Uterus (tissue), 4 donors: Measurements from ENCODE around the gene MMP25. TPM values are rescaled to one million over a fixed set of nuclear protein-coding genes. Genes with fewer than 3 reads are reported as not detected.
A peak's percentile ranks its signal among the peaks of the same experiment; 100 is the strongest.

Source experiments
- DNase-seq, 2 donors: peaks; one replicate each; pipeline ENCODE4 v3.0.0-alpha.2; 2019 to 2020
- H3K27ac ChIP-seq, 2 donors: fragments of 200-600 bp; sonication (generic); 1 replicate in 1 of 2; 2 replicates in 1 of 2; pipeline ENCODE4 v1.5.1; 2016 to 2018
- H3K27me3 ChIP-seq, 2 donors: fragments of 200-600 bp; sonication (generic); one replicate each; pipeline ENCODE4 v1.5.1; 2018 to 2019; ENCODE audit warnings: control low read depth in 1 of 2
- H3K36me3 ChIP-seq, 2 donors: fragments of 200-600 bp; sonication (generic); one replicate each; pipeline ENCODE4 v1.5.1; 2019; ENCODE audit warnings: control low read depth in 1 of 2
- H3K4me1 ChIP-seq, 2 donors: fragments of 200-600 bp; sonication (generic); one replicate each; pipeline ENCODE4 v1.5.1; 2018 to 2019; ENCODE audit warnings: control low read depth in 1 of 2
- H3K4me3 ChIP-seq, 2 donors: fragments of 200-600 bp; sonication (generic); 1 replicate in 1 of 2; 2 replicates in 1 of 2; pipeline ENCODE4 v1.5.1; 2018 to 2019; ENCODE audit warnings: mild to moderate bottlenecking in 1 of 2
- H3K9me3 ChIP-seq, 2 donors: fragments of 200-600 bp; sonication (generic); one replicate each; pipeline ENCODE4 v1.5.1; 2019; ENCODE audit warnings: control low read depth in 1 of 2
- POLR2A ChIP-seq, 2 donors: fragments of 450-650 bp; IDR thresholded peaks; one replicate each; pipeline ENCODE4 v1.6.1; 2016; ENCODE audit warnings: antibody characterized with exemption in 2 of 2, mild to moderate bottlenecking in 1 of 2, moderate library complexity in 1 of 2
- intact Hi-C: fragments of 100-400 bp; cut with DNase I; formaldehyde crosslinking; loops from one replicate; pipeline ENCODE4 v1.15.1; 2023; ENCODE audit warnings: low total_unique reads
- total RNA-seq, 4 donors: library from RNA; depleted of rRNA in 3 of 4; stranded (reverse); fragments of >200 nt in 3 of 4; gene quantifications; one replicate each; pipeline versions ENCODE4 v1.1.0 to v1.2.4, GENCODE V29; 2014 to 2023
- TF ChIP-seq, protein P1 (sequence below), 4 experiments: fragments of 200-600 bp in 2 of 4; fragments of 450-650 bp in 2 of 4; sonication (generic) in 2 of 4; IDR thresholded peaks; one replicate each; pipeline ENCODE4 v1.5.1; 2016 to 2019; ENCODE audit warnings: antibody characterized with exemption in 4 of 4, mild to moderate bottlenecking in 2 of 4, moderate library complexity in 1 of 4
- donor health status: DM: yes; HTN: yes; CAD: no.

Gene MMP25
- total RNA-seq, 4 donors from 2014 or later = 0.21 to 1.1 TPM; not detected in 2

DNA sequence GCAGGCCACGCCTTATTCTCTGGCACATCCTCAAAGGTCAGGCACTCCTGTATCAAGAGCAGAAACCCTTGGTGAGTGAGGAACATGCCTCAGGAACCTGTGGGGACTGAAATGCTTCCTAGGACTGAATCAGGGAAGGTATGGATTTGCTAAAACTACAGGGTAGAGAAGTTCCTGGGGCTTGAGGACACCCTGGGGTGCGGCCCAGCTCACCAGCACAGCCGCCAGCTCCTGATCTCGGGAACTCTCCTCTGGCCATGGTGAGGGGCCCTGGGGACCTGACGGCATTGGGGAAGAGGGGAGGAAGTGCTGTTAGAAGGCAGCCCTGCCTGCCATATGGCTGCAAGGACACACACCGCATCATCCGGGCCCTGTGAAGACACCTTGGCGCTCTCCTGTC lies 45.2 kb downstream of the MMP25 start:
- no peaks in the 10 kb centered on the region for H3K9me3 ChIP-seq
- H3K36me3 ChIP-seq = no peaks in the 10 kb centered on the region
- TF ChIP-seq, protein P1, sequence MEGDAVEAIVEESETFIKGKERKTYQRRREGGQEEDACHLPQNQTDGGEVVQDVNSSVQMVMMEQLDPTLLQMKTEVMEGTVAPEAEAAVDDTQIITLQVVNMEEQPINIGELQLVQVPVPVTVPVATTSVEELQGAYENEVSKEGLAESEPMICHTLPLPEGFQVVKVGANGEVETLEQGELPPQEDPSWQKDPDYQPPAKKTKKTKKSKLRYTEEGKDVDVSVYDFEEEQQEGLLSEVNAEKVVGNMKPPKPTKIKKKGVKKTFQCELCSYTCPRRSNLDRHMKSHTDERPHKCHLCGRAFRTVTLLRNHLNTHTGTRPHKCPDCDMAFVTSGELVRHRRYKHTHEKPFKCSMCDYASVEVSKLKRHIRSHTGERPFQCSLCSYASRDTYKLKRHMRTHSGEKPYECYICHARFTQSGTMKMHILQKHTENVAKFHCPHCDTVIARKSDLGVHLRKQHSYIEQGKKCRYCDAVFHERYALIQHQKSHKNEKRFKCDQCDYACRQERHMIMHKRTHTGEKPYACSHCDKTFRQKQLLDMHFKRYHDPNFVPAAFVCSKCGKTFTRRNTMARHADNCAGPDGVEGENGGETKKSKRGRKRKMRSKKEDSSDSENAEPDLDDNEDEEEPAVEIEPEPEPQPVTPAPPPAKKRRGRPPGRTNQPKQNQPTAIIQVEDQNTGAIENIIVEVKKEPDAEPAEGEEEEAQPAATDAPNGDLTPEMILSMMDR (IDR thresholded peaks at IDR 0.05) = no peak
- no peak for TF ChIP-seq POLR2A (IDR thresholded peaks at IDR 0.05)
- no peak overlapping the region for H3K4me3 ChIP-seq
- peaks cover 0 to 6% of the 10 kb centered on the region in 2 donors for H3K27me3 ChIP-seq
- intact Hi-C loops = no loop called here
- no peak overlapping the region for H3K27ac ChIP-seq
- no peaks in the 10 kb centered on the region for H3K4me1 ChIP-seq
- no peak for DNase-seq

DNA sequence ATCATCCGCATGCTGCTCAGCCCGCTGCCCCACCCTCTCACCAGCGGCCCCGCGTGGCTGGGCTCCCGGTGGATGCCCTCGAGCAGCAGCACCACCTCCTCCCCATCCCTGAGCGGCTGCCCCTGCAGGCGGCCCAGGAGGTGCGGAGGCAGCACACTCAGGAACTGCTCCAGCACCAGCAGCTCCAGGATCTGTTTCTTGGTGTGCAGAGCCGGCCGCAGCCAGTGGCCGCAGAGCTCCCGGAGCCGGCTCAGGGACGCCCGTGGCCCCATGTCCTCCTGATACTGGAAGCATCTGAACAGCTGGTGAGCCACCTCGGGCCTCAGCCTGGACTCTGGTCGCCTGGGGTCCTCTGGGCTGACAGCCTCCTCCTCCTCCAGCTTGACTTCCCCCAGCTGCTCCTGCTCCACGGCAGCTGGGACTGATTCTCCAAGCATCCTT lies 46.2 kb downstream of the MMP25 start:
- DNase-seq = no peak
- Histone ChIP-seq H3K27me3 (peaks cover 0 to 6% of the 10 kb centered on the region in 2 donors), H3K4me3 (no peak overlapping the region), H3K4me1 (no peaks in the 10 kb centered on the region), H3K27ac (no peak overlapping the region), H3K9me3 (no peaks in the 10 kb centered on the region), H3K36me3 (no peaks in the 10 kb centered on the region)
- TF ChIP-seq, protein P1 (IDR thresholded peaks at IDR 0.05) = no peak
- TF ChIP-seq POLR2A (IDR thresholded peaks at IDR 0.05) = no peak
- intact Hi-C loops = no loop called here

DNA sequence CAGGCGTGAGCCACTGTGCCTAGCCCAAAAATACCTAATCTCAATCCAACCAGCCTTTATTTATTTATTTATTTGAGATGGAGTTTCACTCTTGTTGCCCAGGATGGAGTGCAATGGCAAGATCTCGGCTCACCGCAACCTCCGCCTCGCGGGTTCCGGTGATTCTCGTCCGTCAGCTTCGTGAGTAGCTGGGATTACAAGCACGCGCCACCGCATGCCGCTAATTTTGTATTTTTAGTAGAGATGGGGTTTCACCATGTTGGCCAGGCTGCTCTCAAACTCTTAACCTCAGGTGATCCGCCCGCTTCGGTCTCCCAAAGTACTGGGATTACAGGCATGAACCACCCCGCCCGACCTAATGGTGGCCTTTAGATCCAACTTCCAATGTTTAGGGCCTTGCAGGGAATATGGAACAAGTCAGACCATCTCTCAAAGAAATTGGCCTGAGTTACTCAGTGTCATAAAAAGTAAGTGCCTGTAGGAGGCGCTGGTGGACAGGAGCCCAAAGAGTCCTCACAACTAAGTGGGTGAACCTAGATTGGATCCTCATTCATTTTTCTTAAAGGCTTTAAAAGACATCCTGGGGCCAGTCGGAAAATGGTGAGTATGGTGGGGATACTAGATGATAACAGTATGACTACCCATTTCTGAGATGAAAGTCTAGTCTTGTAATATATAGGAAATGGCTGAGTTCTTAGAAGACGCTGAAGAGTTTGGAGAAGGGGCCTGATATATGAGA lies 48.1 kb downstream of the MMP25 start:
- Histone ChIP-seq H3K27me3 (peaks cover 0 to 6% of the 10 kb centered on the region in 2 donors), H3K27ac (no peak overlapping the region), H3K36me3 (no peaks in the 10 kb centered on the region), H3K4me3 (no peak overlapping the region), H3K4me1 (no peaks in the 10 kb centered on the region), H3K9me3 (no peaks in the 10 kb centered on the region)
- TF ChIP-seq POLR2A (IDR thresholded peaks at IDR 0.05) = no peak
- TF ChIP-seq, protein P1 (IDR thresholded peaks at IDR 0.05) = no peak
- intact Hi-C loops = no loop called here
- no peak for DNase-seq

DNA sequence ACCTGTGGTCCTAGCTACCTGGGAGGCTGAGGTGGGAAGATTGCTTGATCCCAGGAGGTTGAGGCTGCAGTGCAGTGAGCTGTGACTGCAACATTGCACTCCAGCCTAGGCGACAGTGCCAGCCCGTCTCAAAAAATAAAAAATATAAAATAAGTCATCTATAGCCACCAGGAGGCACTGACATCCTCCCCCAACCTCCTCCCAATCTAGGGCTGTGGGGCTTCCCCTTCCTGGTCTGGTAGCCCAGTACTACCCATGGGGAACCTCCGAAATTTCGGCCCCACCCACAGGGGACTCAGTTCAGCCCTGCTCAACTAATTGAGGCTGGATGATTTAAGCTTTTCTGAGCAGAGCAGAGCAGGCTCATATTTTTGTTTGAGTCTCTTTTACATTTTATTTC lies 49.5 kb downstream of the MMP25 start:
- H3K27ac ChIP-seq = no peak overlapping the region
- peaks cover 0 to 6% of the 10 kb centered on the region in 2 donors for H3K27me3 ChIP-seq
- intact Hi-C loops = no loop called here

DNA sequence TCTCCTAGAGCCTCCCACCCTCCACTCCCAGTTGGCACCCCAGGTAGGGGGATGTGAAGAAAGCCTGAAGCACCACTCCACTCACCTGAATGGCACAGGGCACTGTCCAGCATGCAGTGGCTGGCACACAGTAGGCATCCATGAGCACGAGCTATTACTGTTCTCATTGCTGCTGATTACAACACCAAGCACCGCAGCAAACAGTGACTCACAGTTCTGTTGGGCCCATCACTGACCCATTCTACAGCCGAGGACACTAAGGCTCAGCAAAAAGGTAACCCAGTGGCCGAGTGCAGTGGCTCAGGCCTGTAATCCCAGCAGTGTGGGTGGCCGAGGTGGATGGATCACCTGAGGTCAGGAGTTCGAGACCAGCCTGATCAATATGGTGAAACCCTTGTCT lies 50.0 kb downstream of the MMP25 start:
- H3K9me3 ChIP-seq = no peaks in the 10 kb centered on the region
- no peaks in the 10 kb centered on the region for H3K36me3 ChIP-seq
- no peaks in the 10 kb centered on the region for H3K4me1 ChIP-seq
- DNase-seq = no peak
- peaks cover 0 to 6% of the 10 kb centered on the region in 2 donors for H3K27me3 ChIP-seq
- no peak overlapping the region for H3K4me3 ChIP-seq
- intact Hi-C loops = no loop called here
- TF ChIP-seq, protein P1 (IDR thresholded peaks at IDR 0.05) = no peak
- no peak for TF ChIP-seq POLR2A (IDR thresholded peaks at IDR 0.05)
- H3K27ac ChIP-seq = no peak overlapping the region

More for the DNA sequence above, 49.5 kb downstream of the MMP25 start:
- TF ChIP-seq POLR2A (IDR thresholded peaks at IDR 0.05) = no peak
- TF ChIP-seq, protein P1 (IDR thresholded peaks at IDR 0.05) = peak in 1 of 4 experiments; percentile 9
- H3K4me1 ChIP-seq = no peaks in the 10 kb centered on the region
- no peak overlapping the region for H3K4me3 ChIP-seq
- H3K9me3 ChIP-seq = no peaks in the 10 kb centered on the region
- DNase-seq = no peak
- no peaks in the 10 kb centered on the region for H3K36me3 ChIP-seq
